Central memory CD4-positive, alpha-beta T cell (primary cell): Measurements from ENCODE around the gene FGF2.
A peak's percentile ranks its signal among the peaks of the same experiment; 100 is the strongest.

ENCODE experiments used
- DNase-seq: peaks from one replicate; pipeline ENCODE4 v3.0.0; 2022

FGF2 gene

DNA sequence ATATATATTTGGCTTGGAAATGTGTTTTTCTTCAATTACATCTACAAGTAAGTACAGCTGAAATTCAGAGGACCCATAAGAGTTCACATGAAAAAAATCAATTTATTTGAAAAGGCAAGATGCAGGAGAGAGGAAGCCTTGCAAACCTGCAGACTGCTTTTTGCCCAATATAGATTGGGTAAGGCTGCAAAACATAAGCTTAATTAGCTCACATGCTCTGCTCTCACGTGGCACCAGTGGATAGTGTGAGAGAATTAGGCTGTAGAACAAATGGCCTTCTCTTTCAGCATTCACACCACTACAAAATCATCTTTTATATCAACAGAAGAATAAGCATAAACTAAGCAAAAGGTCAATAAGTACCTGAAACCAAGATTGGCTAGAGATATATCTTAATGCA, 69.6 kb downstream of the FGF2 start:
- no peak for DNase-seq

DNA sequence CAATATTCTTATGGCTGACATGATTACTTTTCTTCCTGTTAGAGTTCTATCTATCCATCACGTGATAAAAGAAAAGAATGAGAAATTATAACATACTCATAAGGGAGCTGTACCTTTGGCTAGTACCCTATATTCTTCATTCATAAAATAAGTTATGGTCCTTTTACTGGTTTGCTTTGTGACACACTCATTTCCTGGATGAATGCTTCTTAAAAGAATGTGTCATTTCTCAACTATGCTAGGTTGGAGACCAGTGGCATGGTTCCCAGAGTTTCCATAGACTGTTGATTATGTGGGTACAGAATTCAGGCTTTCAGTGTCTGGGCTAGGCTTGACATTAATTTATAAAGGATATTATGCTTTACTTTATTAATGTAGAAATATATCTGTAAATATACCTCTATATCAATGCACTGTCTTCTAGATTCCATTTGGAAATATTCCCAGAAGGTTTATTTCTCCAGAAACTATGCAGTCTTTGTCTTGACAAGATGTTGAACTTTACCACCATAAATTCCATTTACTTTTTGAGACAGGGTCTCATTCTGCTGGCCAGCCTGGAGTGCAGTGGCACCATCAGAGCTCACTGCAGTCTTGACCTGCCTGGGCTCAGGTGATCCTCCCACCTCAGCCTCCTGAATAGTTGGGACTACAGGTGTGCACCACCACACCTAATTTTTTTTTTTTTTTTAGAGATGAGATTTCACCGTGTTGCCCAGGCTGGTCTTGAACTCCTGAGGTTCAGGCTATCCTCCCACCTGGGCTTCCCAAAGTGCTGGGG, 71.9 kb downstream of the FGF2 start:
- no peak for DNase-seq

- DNase-seq, result no peak
Measured at GRCh38 chr4:122899682-122900081, 73.1 kb downstream of the FGF2 start.

GRCh38 chr4:122900314-122900713, 73.7 kb downstream of the FGF2 start:
- DNase-seq, result no peak

DNA sequence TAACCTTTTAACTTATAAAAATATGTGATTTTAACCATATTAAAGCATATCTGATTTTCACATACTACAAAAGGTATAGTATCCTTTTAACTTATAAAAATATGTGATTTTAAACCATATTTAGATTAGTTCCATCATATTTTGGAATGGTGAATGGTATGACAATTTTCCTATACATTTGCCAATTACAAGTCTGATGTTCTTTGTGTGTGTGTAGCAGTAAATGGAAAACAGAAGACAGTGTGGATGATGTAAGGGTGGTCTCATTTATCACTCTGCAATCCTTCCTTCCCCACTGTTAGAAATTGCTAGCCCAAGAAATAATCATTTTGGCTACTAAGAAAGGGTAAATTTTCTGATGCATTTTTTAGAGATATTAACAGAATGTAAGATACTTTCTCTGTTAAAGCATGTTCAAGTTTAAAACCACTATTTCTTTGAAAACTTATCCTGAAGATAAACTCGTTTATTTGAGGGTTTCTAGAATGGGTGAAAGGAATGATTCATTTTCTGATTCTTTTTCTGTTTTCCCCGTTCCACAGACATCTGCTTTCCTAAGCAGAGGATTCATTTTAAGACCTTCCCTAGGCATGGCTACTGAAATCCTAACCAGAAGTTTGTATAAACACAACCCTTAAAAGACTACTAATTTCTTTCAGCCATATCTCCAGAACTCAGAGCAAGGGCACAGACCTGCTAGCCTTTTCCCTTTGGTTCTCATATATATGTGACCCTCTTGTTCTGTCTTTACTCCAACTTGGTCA, 74.8 kb downstream of the FGF2 start:
- DNase-seq, result no peak

DNA sequence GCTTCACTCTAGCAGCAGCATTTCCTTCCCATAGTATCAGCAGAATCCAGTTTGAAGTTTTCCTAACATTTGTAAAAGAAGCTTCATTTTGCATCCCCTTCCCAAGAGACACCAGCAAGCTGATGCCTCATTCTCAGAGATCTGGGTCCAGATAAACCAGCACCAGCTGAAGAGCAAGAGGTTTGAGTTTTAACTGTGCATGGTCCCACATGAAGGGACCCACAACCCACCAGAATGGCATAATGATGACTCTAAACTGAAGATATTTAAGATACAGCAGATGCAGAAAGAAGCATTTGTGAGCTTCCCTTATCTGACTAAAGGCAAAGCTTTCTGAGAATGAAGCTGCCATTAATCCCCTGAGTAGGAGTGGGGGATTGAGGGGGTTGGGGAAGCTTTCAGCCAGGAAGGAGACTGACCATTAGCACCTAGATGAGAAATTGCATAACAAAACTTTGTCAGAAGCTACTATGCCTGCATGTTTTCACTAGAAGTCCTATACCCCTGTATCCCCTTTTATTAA, 77.2 kb downstream of the FGF2 start:
- no peak for DNase-seq

- DNase-seq, result no peak
Measured at GRCh38 chr4:122906859-122907305, 80.3 kb downstream of the FGF2 start.

- DNase-seq, result no peak
Measured at GRCh38 chr4:122908223-122908622, 81.6 kb downstream of the FGF2 start.

DNA sequence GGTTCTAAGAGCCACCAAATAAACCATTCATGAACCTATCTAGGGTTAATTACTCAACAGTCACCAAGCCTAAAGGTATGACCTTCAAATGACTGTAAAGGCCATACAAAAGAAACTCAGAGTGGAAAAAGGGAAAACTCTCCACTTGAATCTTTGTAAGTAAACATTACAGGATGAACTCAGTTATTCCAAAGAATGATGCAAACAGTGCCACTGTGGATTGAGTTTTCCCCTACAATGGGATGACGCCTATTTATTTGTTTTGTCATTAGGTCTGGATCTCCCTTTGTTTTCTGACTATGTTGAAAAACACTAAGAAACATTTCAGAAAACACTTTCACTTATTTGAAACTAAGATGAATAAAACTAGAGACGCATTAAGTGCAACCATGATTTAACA, 83.1 kb downstream of the FGF2 start:
- no peak for DNase-seq

GRCh38 chr4:122911588-122911987, 85.0 kb downstream of the FGF2 start:
- no peak for DNase-seq

DNA sequence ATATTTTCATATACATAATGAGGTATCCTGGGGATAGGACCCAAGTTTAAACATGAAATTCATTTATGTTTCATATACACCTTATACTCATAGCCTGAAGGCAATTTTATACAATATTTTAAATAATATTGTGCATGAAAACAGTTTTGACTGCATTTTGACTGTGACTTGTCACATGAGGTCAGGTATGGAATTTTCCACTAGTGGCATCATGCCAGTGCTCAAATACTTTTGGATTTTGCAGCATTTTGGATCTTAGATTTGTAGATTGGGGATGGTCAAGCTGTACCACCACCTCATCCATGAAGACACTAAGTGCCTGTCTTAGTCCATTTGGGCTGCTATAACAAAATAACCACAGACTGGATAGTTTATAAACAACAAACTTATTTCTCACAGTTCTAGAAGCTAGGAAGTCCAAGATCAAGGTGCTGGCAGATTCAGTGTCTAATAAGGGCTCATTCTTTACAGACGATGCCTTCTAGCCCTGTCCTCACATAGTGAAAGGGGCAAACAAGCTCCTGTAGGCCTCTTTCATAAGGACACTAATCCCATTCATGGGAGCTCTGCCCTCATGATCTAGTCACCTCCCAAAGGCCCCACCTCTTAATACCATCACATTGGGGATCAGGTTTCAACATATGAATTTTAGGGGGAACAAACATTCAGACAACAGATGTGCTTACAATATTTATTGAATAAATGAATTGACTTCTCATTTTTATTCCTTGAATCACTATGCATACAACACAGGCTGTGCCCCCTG, 86.4 kb downstream of the FGF2 start:
- DNase-seq, result no peak

DNA sequence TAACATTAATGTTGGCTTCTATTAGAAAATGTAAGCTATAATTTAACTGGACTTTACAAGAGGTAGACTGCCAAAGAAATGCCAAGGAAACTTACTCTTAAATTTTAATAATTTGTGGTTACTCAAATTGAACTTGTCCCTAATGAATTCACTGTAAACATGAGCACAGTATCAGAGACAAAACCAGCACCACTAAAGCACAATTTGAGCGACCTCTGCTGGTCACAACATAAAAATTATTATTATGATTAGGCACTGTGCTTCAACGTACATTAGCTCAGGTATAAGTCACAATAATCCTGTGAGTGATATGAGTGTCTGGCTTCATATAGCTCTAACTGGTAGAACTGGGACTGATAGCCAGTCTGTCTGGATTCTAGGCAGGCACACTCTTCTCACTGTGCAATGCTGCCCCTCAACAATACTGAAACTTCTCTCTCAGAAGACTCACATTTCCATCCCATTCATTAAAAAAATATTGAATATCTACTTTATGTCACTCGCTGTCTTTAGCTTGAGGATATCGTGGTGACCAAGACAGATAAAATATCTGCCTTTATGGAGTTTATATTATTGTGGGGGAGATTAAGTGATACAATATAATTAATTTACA, 87.8 kb downstream of the FGF2 start:
- no peak for DNase-seq

DNA sequence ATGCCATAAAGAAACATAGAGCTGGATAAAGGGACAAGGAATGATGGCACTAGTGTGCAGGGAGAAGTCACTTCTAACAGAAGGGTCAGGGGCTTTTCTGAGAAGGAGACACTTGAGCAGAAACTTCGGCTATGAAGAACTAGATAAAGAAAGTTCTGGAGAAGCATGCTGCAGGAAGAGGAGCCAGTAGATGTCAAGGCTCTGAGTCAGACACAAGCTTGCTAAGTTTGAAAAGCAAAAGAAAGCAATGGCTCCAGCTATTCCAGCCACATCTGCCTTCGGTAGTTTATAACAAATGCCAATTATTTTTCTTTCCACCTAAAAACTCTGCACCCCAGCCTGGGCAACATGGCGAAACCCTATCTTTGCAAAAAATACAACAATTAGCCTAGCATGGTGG, 88.3 kb downstream of the FGF2 start:
- no peak for DNase-seq

GRCh38 chr4:122917731-122918130, 91.1 kb downstream of the FGF2 start:
- no peak for DNase-seq

DNA sequence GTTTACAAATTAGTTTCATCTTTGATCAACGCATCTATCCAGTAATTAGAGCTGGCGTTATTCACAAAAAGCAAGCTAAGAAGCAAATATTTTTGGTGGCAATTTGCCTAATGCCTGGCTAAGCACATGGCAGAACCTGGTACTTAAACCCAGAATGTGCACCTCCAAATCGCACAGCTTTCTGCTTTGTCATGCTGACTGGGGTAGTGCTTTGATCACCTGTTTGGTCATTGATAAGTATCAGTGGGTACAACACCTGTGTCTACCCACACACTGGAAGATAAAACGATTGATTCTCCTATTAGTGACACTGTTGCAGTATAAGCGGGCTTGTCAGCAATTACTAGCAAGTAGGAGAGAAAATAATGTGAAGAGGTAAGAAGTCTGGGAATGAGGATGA, 93.8 kb downstream of the FGF2 start:
- no peak for DNase-seq

- no peak for DNase-seq
Measured at GRCh38 chr4:122921300-122921699, 94.7 kb downstream of the FGF2 start.

DNA sequence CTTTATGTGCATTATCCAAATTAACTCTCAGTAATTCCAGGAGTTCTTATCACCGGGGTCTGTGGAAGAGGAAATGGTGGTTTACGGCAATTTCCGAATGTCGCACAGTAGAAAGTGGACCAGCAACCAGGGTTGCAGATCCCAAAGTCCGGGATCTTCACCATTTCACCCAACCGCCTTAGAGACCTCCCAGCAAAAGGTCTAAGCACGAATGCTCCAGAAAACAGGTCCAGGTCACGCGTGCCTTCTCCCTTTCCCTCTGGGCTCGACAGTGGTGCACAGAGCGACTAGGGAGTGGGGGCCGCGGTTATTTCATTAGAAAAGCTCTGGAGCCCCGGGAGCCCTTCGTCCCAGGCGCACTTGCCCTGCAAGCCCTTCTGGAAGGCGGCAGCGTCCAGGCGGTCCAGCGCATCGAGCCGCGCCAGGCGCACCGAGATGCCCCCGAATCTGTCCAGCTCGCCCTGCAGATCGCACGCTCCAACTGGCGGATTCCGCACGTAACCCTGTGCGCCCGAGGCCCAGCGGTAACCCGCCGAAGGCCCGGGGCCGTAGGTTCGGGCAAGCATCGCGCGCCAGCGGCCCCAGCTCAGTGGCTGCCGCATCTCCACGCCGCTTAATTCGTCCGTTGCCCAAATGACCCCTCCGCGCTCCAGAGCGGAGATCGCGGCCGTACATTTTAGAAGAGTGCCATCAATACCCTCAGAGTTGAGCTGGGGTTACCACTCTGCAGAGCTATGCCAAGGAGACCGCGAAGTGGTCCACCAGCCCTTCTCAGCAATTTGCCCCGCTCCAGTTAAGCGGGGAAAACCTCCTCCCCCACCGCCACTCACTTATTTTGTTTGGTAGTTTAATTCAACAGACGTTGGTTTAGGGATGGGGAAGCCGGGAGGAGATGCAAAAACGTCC, 95.6 kb downstream of the FGF2 start, which contains the start of gene NUDT6:
Gene NUDT6 (minus strand): TSS at position 627 of the 906 bp plus-strand sequence. CDS start 25 bp downstream, at position 602.
- DNase-seq, result peak; percentile 26

DNA sequence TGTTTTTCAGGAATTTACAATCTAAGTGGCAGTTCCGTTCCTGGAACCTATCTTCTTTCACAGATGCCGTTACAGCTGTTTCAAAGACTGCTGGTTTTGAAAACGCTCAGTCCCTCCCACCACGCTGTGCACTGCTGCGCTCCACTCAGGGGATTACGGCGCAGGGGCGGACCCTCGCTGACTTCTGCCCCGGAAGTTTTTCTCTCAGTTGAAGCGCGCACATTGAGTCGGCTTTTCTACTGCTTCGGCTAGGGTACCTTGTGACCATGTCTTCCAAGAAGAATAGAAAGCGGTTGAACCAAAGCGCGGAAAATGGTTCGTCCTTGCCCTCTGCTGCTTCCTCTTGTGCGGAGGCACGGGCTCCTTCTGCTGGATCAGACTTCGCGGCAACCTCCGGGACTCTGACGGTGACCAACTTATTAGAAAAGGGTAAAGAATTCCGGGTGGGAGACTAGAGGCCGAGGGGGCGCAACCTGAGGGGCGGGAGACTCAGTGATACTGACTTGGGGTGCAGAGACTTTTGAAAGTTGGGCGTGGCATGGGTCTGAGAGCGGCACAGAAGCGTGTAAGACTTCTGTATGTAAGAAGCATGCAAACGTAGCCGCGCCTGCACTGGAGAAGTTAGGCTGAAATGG, 96.4 kb downstream of the FGF2 start:
- peak; percentile 84 for DNase-seq

- DNase-seq, result no peak
Measured at GRCh38 chr4:122928930-122929329, 102.3 kb downstream of the FGF2 start.

GRCh38 chr4:122930862-122931261, 104.2 kb downstream of the FGF2 start:
- no peak for DNase-seq

DNA sequence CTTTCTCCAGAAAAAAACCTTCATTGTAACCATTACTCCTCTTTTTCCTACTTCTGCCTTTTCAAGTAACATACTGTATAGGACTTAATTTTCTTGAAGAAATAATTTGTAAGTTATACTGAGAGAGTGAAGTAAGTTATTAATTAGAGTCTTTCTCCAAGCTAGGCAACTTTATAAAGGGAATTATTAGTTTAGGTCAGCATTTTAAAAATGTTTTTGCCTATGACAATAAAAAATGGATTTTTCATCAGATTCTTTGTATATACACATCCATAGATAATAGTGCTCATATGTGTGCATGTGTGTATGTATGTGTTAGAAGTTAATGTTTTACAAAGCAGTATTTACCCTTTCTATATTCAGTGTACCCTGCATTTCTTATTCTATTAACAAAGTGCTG, 106.1 kb downstream of the FGF2 start:
- DNase-seq, result no peak
